C4-2B (cell line): ENCODE results near the gene EFCC1.

Source experiments
- H3K27ac ChIP-seq: fragments of 450-650 bp; 2 replicates; pipeline ENCODE4 v1.5.1; 2017
- ZFX ChIP-seq: fragments of 450-650 bp; IDR thresholded peaks from 2 replicates; pipeline ENCODE4 v1.6.1; 2017
- TF ChIP-seq, protein P1 (sequence below): fragments of 450-650 bp; conservative IDR thresholded peaks from 2 replicates; pipeline ENCODE4 v1.5.1; 2017; ENCODE audit warnings: mild to moderate bottlenecking

EFCC1 gene, protein sequence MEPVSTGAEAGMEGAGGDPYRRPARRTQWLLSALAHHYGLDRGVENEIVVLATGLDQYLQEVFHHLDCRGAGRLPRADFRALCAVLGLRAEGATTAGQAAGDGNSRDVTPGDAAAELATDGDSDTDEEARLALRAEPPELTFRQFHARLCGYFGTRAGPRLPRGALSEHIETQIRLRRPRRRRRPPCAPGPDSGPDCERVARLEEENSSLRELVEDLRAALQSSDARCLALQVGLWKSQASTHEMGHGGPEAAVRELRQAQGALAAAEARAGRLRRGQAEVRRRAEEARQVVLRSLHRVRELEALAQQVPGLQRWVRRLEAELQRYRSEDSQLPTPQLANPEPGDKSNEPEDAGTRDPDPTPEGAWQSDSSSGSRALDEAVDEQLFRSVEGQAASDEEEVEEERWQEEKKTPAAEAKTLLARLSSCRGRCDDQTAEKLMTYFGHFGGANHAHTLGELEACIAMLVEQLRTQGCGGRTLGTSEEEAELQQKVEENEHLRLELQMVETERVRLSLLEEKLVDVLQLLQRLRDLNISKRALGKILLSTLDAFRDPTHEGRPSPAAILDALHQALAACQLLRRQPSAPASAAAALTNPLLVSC

DNA sequence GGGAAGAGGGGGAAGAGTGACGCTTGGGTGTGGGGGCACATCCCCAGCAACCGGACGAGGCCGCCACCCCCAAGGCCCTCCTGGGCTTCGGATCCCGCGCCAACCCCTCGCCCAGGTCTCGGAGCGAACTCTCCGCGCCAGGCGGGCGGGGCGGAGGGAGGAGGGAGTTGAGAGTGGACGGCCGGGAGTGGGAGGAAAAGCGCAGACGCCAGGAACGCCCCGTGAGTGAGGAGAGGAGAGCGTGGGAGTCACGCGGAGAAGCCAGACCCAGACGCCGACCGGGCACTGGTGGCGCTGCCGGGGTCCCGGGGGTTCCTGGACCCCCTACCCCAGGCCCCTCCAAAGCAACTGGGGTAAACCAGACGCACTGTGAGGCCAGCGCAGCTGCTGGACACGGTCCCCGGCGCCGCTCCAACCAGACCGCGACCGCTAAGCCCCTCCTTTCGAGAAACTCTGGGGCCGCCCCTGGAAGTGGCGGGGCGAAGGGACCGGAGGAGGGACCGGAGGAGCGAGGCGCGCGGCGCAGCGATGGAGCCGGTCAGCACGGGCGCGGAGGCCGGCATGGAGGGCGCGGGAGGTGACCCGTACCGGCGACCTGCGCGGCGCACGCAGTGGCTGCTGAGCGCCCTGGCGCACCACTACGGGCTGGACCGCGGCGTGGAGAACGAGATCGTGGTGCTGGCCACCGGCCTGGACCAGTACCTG is at the start of gene EFCC1:
EFCC1 (plus strand) TSS at position 204 of the 705 bp plus-strand sequence; CDS start at position 529, 325 bp downstream.
- TF ChIP-seq, protein P1, sequence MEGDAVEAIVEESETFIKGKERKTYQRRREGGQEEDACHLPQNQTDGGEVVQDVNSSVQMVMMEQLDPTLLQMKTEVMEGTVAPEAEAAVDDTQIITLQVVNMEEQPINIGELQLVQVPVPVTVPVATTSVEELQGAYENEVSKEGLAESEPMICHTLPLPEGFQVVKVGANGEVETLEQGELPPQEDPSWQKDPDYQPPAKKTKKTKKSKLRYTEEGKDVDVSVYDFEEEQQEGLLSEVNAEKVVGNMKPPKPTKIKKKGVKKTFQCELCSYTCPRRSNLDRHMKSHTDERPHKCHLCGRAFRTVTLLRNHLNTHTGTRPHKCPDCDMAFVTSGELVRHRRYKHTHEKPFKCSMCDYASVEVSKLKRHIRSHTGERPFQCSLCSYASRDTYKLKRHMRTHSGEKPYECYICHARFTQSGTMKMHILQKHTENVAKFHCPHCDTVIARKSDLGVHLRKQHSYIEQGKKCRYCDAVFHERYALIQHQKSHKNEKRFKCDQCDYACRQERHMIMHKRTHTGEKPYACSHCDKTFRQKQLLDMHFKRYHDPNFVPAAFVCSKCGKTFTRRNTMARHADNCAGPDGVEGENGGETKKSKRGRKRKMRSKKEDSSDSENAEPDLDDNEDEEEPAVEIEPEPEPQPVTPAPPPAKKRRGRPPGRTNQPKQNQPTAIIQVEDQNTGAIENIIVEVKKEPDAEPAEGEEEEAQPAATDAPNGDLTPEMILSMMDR: no peak
- TF ChIP-seq ZFX: no peak
- no peak within 1 kb of the TSS for H3K27ac ChIP-seq

DNA sequence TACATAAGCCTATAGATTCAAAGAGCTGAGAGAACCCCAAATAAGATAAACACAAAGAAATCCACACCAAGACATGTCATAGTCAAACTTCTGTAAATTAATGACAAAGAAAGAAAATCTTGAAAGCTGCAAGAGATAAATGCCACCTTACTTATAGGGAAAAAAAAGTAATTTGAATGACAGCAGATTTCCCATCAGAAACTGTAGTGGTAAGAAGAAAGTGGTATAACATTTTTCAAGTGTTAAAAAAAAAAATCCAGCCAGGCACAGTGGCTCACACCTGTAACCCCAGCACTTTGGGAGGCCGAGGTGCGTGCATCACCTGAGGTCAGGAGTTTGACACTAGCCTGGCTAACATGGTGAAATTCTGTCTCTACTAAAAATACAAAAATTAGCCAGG is 44.7 kb upstream of the EFCC1 start:
- TF ChIP-seq ZFX: no peak
- TF ChIP-seq, protein P1: no peak
- no peak overlapping the region for H3K27ac ChIP-seq

DNA sequence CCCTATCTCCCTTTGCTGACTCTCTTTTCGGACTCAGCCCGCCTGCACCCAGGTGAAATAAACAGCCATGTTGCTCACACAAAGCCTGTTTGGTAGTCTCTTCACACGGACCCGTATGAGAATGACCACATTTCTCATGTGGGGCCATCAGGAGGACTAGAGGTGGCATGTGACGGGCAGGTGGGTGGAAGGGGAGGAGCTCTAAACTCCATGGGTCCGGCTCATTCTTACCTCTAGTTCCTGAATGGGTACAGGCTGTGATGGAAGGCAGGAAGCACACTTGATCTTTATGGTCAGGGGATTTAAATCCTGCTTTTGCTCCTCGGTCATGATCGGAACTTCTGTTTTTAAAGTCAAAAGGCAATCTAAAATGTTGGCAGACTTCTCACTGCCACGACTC is 35.8 kb upstream of the EFCC1 start:
- no peak overlapping the region for H3K27ac ChIP-seq
- TF ChIP-seq, protein P1: no peak
- TF ChIP-seq ZFX: no peak

DNA sequence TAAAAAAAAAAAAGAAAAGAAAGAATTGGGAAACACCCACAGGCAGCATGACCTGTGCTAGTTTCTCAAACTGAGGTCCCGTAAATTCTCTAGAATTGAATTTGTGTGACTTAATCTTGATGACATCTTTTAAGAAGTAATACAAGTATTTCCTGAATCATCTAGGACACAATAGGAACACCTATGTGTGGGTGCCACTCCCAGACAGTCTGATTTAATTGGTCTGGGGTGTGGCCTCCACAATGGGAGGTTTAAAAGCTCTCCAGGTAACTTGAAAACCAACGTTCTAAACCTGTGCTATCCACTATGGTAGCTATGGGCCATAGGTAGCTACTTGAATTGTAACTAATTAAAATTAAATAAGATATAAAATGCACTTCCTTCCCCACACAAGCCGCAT is 35.3 kb upstream of the EFCC1 start:
- TF ChIP-seq, protein P1: no peak
- no peak for TF ChIP-seq ZFX
- H3K27ac ChIP-seq: no peak overlapping the region

DNA sequence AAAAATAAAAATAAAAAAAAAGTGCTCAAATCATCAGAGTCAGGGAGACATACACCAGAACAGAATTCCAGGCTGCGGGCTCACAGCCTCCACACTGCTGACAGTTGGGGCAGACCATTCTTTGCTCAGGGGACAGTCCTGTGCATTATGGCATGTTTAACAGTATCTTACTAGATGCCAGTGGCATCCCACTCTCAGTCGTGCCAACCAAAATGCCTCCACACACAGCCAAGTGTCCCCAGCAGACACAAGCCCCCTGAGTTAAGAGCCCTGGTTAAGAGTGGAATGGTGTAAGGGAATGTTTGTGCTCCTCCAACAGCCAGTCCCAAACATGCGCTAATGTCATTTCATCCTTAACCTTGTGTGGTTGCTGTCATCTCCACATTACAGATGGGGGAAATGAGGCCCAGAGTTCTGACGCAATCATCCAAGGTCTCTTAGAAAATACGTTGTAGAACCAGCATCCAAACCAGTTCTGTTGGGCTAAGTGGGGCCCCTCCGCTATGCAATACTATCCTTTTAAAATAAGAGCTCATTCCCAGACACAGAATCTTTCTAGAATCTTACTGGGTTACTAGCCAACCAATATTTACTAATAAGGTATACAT is 33.3 kb upstream of the EFCC1 start:
- no peak overlapping the region for H3K27ac ChIP-seq
- TF ChIP-seq ZFX: no peak
- TF ChIP-seq, protein P1: no peak

DNA sequence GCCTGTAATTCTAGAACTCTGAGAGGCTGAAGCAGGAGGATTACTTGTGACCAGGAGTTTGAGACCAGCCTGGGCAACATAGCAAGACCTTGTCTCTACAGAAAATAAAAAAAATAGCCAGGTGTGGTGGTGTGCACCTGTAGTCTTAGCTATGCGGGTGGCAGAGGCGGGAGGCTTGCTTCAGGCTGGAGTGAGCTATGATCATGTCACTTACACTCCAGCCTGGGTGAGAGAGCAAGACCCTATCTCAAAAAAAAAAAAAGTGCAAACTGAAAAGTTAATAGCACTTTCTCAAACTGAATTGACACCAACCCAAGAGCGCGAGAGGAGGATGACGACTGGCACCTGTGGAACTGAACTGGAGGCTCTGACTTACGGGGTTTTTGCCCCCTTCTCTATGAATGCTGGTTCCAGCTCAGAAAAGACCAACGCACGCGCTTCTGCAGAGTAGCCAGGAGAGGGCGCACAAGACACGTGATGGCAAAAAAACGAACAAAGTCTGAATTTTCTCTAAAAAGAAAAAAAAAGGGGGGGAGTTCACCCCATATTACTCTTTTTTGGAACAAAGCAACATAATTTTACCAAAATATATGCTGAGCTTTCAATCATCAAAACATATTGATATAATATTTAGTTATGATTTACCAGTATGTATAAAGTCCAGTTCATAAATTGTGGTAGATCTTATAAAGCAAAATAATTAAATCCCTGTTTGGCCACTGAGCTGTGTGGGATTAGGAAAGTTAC is 30.9 kb upstream of the EFCC1 start:
- TF ChIP-seq ZFX: no peak
- TF ChIP-seq, protein P1: peak; percentile 99

More for the DNA sequence above, 30.9 kb upstream of the EFCC1 start:
- H3K27ac ChIP-seq: no peak overlapping the region
